Neural progenitor cell (in vitro differentiated cells): ENCODE results near the gene DDX25. TPM values are rescaled to one million over a fixed set of nuclear protein-coding genes. Genes with fewer than 3 reads are reported as not detected.

Source experiments
- DNase-seq: peaks from one replicate; pipeline ENCODE4 v3.0.0-alpha.2; 2016; ENCODE audit warnings: low spot score
- H2AFZ ChIP-seq: fragments of 200-600 bp; sonication (generic); replicated peaks from 2 replicates; pipeline ENCODE4 v1.6.1; 2016; ENCODE audit warnings: antibody characterized with exemption
- H3F3A ChIP-seq: fragments of 200-600 bp; sonication (generic); 2 replicates; pipeline ENCODE4 v1.6.1; 2016; ENCODE audit warnings: antibody characterized with exemption, low read depth
- H3K27ac ChIP-seq: fragments of 200-600 bp; sonication (generic); 2 replicates; pipeline ENCODE4 v1.5.1; 2016; ENCODE audit warnings: mild to moderate bottlenecking
- H3K27me3 ChIP-seq: fragments of 200-600 bp; sonication (generic); 2 replicates; pipeline ENCODE4 v1.6.1; 2016; ENCODE audit warnings: mild to moderate bottlenecking, moderate library complexity
- H3K36me3 ChIP-seq: fragments of 200-600 bp; sonication (generic); 2 replicates; pipeline ENCODE4 v1.5.1; 2016
- H3K4me1 ChIP-seq: fragments of 200-600 bp; sonication (generic); 2 replicates; pipeline ENCODE4 v1.6.1; 2016; ENCODE audit warnings: mixed run types
- H3K4me2 ChIP-seq: fragments of 200-600 bp; sonication (generic); 2 replicates; pipeline ENCODE4 v1.6.1; 2016
- H3K4me3 ChIP-seq: fragments of 200-600 bp; sonication (generic); 2 replicates; pipeline ENCODE4 v1.5.1; 2016
- H3K79me2 ChIP-seq: fragments of 200-600 bp; sonication (generic); 2 replicates; pipeline ENCODE4 v1.6.1; 2016; ENCODE audit warnings: low read depth
- H3K9ac ChIP-seq: fragments of 200-600 bp; sonication (generic); 2 replicates; pipeline ENCODE4 v1.6.1; 2016
- H3K9me3 ChIP-seq: fragments of 200-600 bp; sonication (generic); 2 replicates; pipeline ENCODE4 v1.5.1; 2016; ENCODE audit warnings: low read depth
- H4K20me1 ChIP-seq: fragments of 200-600 bp; sonication (generic); 2 replicates; pipeline ENCODE4 v1.6.1; 2016; ENCODE audit warnings: low read depth
- H3K27ac Mint-ChIP-seq: 3 replicates; pipeline ENCODE4 v1.8.0; 2021; ENCODE audit warnings: mixed read lengths
- H3K27me3 Mint-ChIP-seq: 2 replicates; pipeline ENCODE4 v1.8.0; 2022; ENCODE audit warnings: low read depth, mild to moderate bottlenecking, inconsistent platforms, moderate library complexity, mixed read lengths; ENCODE audit not compliant: insufficient read depth
- H3K36me3 Mint-ChIP-seq: 3 replicates; pipeline ENCODE4 v1.8.0; 2021; ENCODE audit warnings: mixed read lengths
- H3K4me1 Mint-ChIP-seq: 3 replicates; pipeline ENCODE4 v1.8.0; 2021; ENCODE audit warnings: mixed read lengths
- H3K4me3 Mint-ChIP-seq: 3 replicates; pipeline ENCODE4 v1.8.0; 2021; ENCODE audit warnings: mild to moderate bottlenecking, moderate library complexity, mixed read lengths
- H3K9me3 Mint-ChIP-seq: 3 replicates; pipeline ENCODE4 v1.8.0; 2020; ENCODE audit warnings: mixed read lengths
- CTCF ChIP-seq: fragments of 200-600 bp; sonication (generic); IDR thresholded peaks from 2 replicates; pipeline ENCODE4 v1.5.1; 2017; ENCODE audit warnings: antibody characterized with exemption, mild to moderate bottlenecking
- EZH2 ChIP-seq: fragments of 200-600 bp; sonication (generic); IDR thresholded peaks from 2 replicates; pipeline ENCODE4 v1.6.1; 2017; ENCODE audit warnings: antibody characterized with exemption, mild to moderate bottlenecking, moderate library complexity
- EZH2phosphoT487 ChIP-seq: fragments of 200-600 bp; sonication (generic); IDR thresholded peaks from 2 replicates; pipeline ENCODE4 v1.6.1; 2017; ENCODE audit warnings: antibody characterized with exemption
- total RNA-seq: library from RNA; depleted of rRNA; stranded (reverse); fragments of >200 nt; gene quantifications from 2 replicates; pipeline ENCODE4 v1.2.3, GENCODE V29; 2015; ENCODE audit warnings: low replicate concordance

The DDX25 gene
- total RNA-seq, 1 donor from 2014 or later = 12.4 TPM

GRCh38 chr11:125952559-125952958 lies 48.3 kb downstream of the DDX25 start:
- Mint-ChIP-seq H3K4me3 (no peak overlapping the region), H3K9me3 (no peaks in the 10 kb centered on the region), H3K36me3 (peaks cover 24% of the 10 kb centered on the region), H3K27me3 (peaks cover 16% of the 10 kb centered on the region), H3K27ac (no peak overlapping the region), H3K4me1 (peaks cover 24% of the 10 kb centered on the region)
- Histone ChIP-seq H3K4me1 (peaks cover 5% of the 10 kb centered on the region), H3K9ac (no peak overlapping the region), H2AFZ (no peak overlapping the region), H3K79me2 (no peaks in the 10 kb centered on the region), H3K4me3 (no peak overlapping the region), H3K36me3 (no peaks in the 10 kb centered on the region), H4K20me1 (no peaks in the 10 kb centered on the region), H3K4me2 (no peak overlapping the region), H3K9me3 (no peaks in the 10 kb centered on the region), H3K27ac (no peak overlapping the region), H3F3A (no peaks in the 10 kb centered on the region), H3K27me3 (no peaks in the 10 kb centered on the region)
- TF ChIP-seq EZH2 (no peak), CTCF (no peak), EZH2phosphoT487 (no peak)
- DNase-seq = no peak

GRCh38 chr11:125952973-125953372 lies 48.7 kb downstream of the DDX25 start:
- Mint-ChIP-seq H3K9me3 (no peaks in the 10 kb centered on the region), H3K4me1 (peaks cover 24% of the 10 kb centered on the region), H3K27me3 (peaks cover 16% of the 10 kb centered on the region), H3K4me3 (no peak overlapping the region), H3K36me3 (peaks cover 28% of the 10 kb centered on the region), H3K27ac (no peak overlapping the region)
- Histone ChIP-seq H3K27ac (no peak overlapping the region), H3F3A (no peaks in the 10 kb centered on the region), H3K36me3 (no peaks in the 10 kb centered on the region), H3K4me3 (no peak overlapping the region), H3K27me3 (no peaks in the 10 kb centered on the region), H3K4me2 (no peak overlapping the region), H3K9ac (no peak overlapping the region), H2AFZ (no peak overlapping the region), H4K20me1 (no peaks in the 10 kb centered on the region), H3K9me3 (no peaks in the 10 kb centered on the region), H3K4me1 (peaks cover 5% of the 10 kb centered on the region), H3K79me2 (no peaks in the 10 kb centered on the region)
- no peak for TF ChIP-seq EZH2
- no peak for TF ChIP-seq EZH2phosphoT487
- no peak for TF ChIP-seq CTCF
- DNase-seq = no peak

- H3K4me3 ChIP-seq = no peak overlapping the region
- H3K9me3 ChIP-seq = no peaks in the 10 kb centered on the region
- H3K4me1 Mint-ChIP-seq = peaks cover 24% of the 10 kb centered on the region
- TF ChIP-seq EZH2phosphoT487 (no peak), EZH2 (no peak), CTCF (no peak)
- no peak overlapping the region for H3K4me3 Mint-ChIP-seq
- no peak overlapping the region for H3K9ac ChIP-seq
- no peaks in the 10 kb centered on the region for H3F3A ChIP-seq
- no peaks in the 10 kb centered on the region for H3K9me3 Mint-ChIP-seq
- H4K20me1 ChIP-seq = no peaks in the 10 kb centered on the region
- no peak overlapping the region for H3K27ac ChIP-seq
- peaks cover 28% of the 10 kb centered on the region for H3K36me3 Mint-ChIP-seq
- no peaks in the 10 kb centered on the region for H3K27me3 ChIP-seq
- peaks cover 5% of the 10 kb centered on the region for H3K4me1 ChIP-seq
- DNase-seq = no peak
- H3K27ac Mint-ChIP-seq = peak overlapping the region; percentile 23
- H3K36me3 ChIP-seq = no peaks in the 10 kb centered on the region
- H3K27me3 Mint-ChIP-seq = peaks cover 16% of the 10 kb centered on the region
- no peak overlapping the region for H2AFZ ChIP-seq
- H3K79me2 ChIP-seq = no peaks in the 10 kb centered on the region
- no peak overlapping the region for H3K4me2 ChIP-seq
Observed at GRCh38 chr11:125953401-125953935, 49.2 kb downstream of the DDX25 start.
